ENCODE measurements around the gene NRGN. TPM values are rescaled to one million over a fixed set of nuclear protein-coding genes. Genes with fewer than 3 reads are reported as not detected.
A peak's percentile ranks its signal among the peaks of the same experiment; 100 is the strongest.

Gene NRGN
- polyA plus RNA-seq, 4 donors, result 0.67 to 6.5 (median 2.3) TPM; not detected in 1

DNA sequence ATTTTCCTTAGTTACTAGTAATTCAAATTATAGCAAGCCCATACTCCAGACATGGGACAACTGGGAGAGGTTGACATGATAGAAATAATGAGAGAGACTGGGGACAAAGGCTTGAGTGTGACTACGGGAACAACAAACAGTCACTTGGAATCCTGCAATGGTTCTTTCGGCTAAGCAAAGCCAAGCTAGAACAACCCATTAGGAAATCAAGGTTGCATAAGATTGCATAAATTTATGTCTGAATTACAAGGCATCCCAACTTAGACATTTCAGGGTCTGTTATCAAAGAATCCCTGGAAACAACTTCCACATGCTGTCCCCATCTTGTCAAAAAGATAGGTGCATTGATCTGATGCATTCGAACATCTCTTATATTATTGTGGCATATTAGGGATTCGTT lies 10.2 kb upstream of the NRGN start:
- H3K27ac ChIP-seq (ENCODE audit: low read depth in 1 of 3, low read length in 2 of 3), result no peak overlapping the region
- H3K9me3 ChIP-seq (ENCODE audit: control insufficient read depth in 2 of 2, insufficient read depth in 1 of 2, low read depth in 1 of 2, low read length in 1 of 2), result no peaks in the 10 kb centered on the region
- no peaks in the 10 kb centered on the region for H3K36me3 ChIP-seq (ENCODE audit: control insufficient read depth in 3 of 3, insufficient read depth in 2 of 3, low read depth in 1 of 3, low read length in 3 of 3)
- no peak for FAIRE-seq
- DNase-seq, result no peak
- peaks cover 0 to 9% (median 5%) of the 10 kb centered on the region in 3 donors for H3K4me1 ChIP-seq (ENCODE audit: control insufficient read depth in 3 of 3, insufficient read depth in 2 of 3, low read depth in 1 of 3, low read length in 2 of 3)
- no peaks in the 10 kb centered on the region for H3K27me3 ChIP-seq (ENCODE audit: control insufficient read depth in 3 of 3, insufficient read depth in 3 of 3, low read length in 3 of 3)
- no peak overlapping the region for H3K4me3 ChIP-seq (ENCODE audit: low read depth in 1 of 3, low read length in 3 of 3)
- 87 to 92% (median 89%) methylated on average over 4 of the region's 4 CpGs for WGBS, 3 donors

DNA sequence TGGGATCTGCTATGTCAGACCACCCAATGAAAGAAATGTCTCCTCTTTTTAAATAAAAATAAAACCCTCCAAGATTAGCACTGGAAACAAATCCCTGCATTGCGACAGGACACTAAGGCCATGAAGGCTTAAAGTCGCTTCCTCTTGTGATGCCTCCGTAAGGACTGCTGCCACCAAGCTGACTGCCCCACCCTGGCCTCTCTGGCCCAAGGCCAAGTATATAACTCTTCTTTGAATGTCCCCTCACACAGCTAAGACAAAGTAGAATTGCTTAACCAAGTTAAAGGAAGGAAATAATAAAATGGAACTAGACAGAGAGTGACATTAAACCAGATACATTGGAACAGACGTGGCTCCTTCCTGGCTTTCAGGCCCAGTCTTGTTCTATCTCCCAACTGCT lies 7.5 kb upstream of the NRGN start:
- Histone ChIP-seq H3K4me3 (ENCODE audit: low read depth in 1 of 3, low read length in 3 of 3) (no peak overlapping the region), H3K36me3 (ENCODE audit: control insufficient read depth in 3 of 3, insufficient read depth in 2 of 3, low read depth in 1 of 3, low read length in 3 of 3) (no peaks in the 10 kb centered on the region), H3K27me3 (ENCODE audit: control insufficient read depth in 3 of 3, insufficient read depth in 3 of 3, low read length in 3 of 3) (peaks cover 0 to 14% (median 0%) of the 10 kb centered on the region in 3 donors), H3K4me1 (ENCODE audit: control insufficient read depth in 3 of 3, insufficient read depth in 2 of 3, low read depth in 1 of 3, low read length in 2 of 3) (no peaks in the 10 kb centered on the region), H3K27ac (ENCODE audit: low read depth in 1 of 3, low read length in 2 of 3) (no peak overlapping the region), H3K9me3 (ENCODE audit: control insufficient read depth in 2 of 2, insufficient read depth in 1 of 2, low read depth in 1 of 2, low read length in 1 of 2) (no peaks in the 10 kb centered on the region)
- FAIRE-seq, result no peak
- DNase-seq, result no peak
- 80 to 92% (median 87%) methylated on average over 4 of the region's 4 CpGs for WGBS, 3 donors

DNA sequence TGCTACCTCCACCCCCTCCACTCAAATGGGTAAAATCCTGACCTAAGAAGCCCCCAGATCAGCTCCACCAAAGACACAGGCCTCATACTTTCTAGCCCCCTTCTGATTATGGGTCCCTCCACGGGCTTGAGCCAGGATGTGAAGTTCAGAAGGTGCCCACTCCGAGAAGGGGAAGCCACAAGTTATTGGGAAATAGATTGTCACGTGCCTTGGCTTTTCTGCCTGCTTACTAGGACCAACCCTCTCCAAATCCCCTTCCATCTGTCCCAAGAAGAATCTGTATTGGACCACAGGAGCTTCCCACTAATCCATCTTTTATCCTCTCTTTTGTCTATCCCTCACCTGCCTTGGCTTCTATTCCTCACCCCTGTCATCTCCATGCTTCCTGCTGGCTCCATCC lies 3.0 kb upstream of the NRGN start:
- DNase-seq (no peak), FAIRE-seq (no peak)
- Histone ChIP-seq H3K4me1 (ENCODE audit: control insufficient read depth in 3 of 3, insufficient read depth in 2 of 3, low read depth in 1 of 3, low read length in 2 of 3) (peaks cover 0 to 8% (median 2%) of the 10 kb centered on the region in 3 donors), H3K4me3 (ENCODE audit: low read depth in 1 of 3, low read length in 3 of 3) (no peak overlapping the region), H3K27ac (ENCODE audit: low read depth in 1 of 3, low read length in 2 of 3) (no peak overlapping the region), H3K36me3 (ENCODE audit: control insufficient read depth in 3 of 3, insufficient read depth in 2 of 3, low read depth in 1 of 3, low read length in 3 of 3) (no peaks in the 10 kb centered on the region), H3K9me3 (ENCODE audit: control insufficient read depth in 2 of 2, insufficient read depth in 1 of 2, low read depth in 1 of 2, low read length in 1 of 2) (no peaks in the 10 kb centered on the region), H3K27me3 (ENCODE audit: control insufficient read depth in 3 of 3, insufficient read depth in 3 of 3, low read length in 3 of 3) (peaks cover 0 to 57% (median 0%) of the 10 kb centered on the region in 3 donors)
- 58 to 69% (median 60%) methylated on average over 3 of the region's 3 CpGs for WGBS, 3 donors

- no peak for DNase-seq
- Histone ChIP-seq H3K27me3 (ENCODE audit: control insufficient read depth in 3 of 3, insufficient read depth in 3 of 3, low read length in 3 of 3) (peaks cover 0 to 67% (median 2%) of the 10 kb centered on the region in 3 donors), H3K36me3 (ENCODE audit: control insufficient read depth in 3 of 3, insufficient read depth in 2 of 3, low read depth in 1 of 3, low read length in 3 of 3) (no peaks in the 10 kb centered on the region), H3K4me3 (ENCODE audit: low read depth in 1 of 3, low read length in 3 of 3) (no peak overlapping the region), H3K27ac (ENCODE audit: low read depth in 1 of 3, low read length in 2 of 3) (no peak overlapping the region), H3K9me3 (ENCODE audit: control insufficient read depth in 2 of 2, insufficient read depth in 1 of 2, low read depth in 1 of 2, low read length in 1 of 2) (no peaks in the 10 kb centered on the region), H3K4me1 (ENCODE audit: control insufficient read depth in 3 of 3, insufficient read depth in 2 of 3, low read depth in 1 of 3, low read length in 2 of 3) (peaks cover 0 to 8% (median 2%) of the 10 kb centered on the region in 3 donors)
- WGBS, 3 donors, result 75 to 85% (median 83%) methylated on average over 7 of the region's 7 CpGs
- no peak for FAIRE-seq
Measured at GRCh38 chr11:124737638-124738305, 2.0 kb upstream of the NRGN start.

- H3K27ac ChIP-seq (ENCODE audit: low read depth in 1 of 3, low read length in 2 of 3), result no peak overlapping the region
- no peaks in the 10 kb centered on the region for H3K9me3 ChIP-seq (ENCODE audit: control insufficient read depth in 2 of 2, insufficient read depth in 1 of 2, low read depth in 1 of 2, low read length in 1 of 2)
- peaks cover 0 to 79% (median 2%) of the 10 kb centered on the region in 3 donors for H3K27me3 ChIP-seq (ENCODE audit: control insufficient read depth in 3 of 3, insufficient read depth in 3 of 3, low read length in 3 of 3)
- H3K36me3 ChIP-seq (ENCODE audit: control insufficient read depth in 3 of 3, insufficient read depth in 2 of 3, low read depth in 1 of 3, low read length in 3 of 3), result no peaks in the 10 kb centered on the region
- H3K4me3 ChIP-seq (ENCODE audit: low read depth in 1 of 3, low read length in 3 of 3), result peak overlapping the region in 1 of 3 donors; percentile 32
- FAIRE-seq, result no peak
- 27 to 57% (median 37%) methylated on average over 21 of the region's 21 CpGs for WGBS, 3 donors
- no peak for DNase-seq
- peaks cover 0 to 8% (median 2%) of the 10 kb centered on the region in 3 donors for H3K4me1 ChIP-seq (ENCODE audit: control insufficient read depth in 3 of 3, insufficient read depth in 2 of 3, low read depth in 1 of 3, low read length in 2 of 3)
Measured at GRCh38 chr11:124738713-124739478, 846 bp upstream of the NRGN start.

- Histone ChIP-seq H3K4me3 (ENCODE audit: low read depth in 1 of 3, low read length in 3 of 3) (peak overlapping the region; percentile 32 to 62 (median 50)), H3K9me3 (ENCODE audit: control insufficient read depth in 2 of 2, insufficient read depth in 1 of 2, low read depth in 1 of 2, low read length in 1 of 2) (no peaks in the 10 kb centered on the region), H3K4me1 (ENCODE audit: control insufficient read depth in 3 of 3, insufficient read depth in 2 of 3, low read depth in 1 of 3, low read length in 2 of 3) (peaks cover 0 to 8% (median 2%) of the 10 kb centered on the region in 3 donors), H3K36me3 (ENCODE audit: control insufficient read depth in 3 of 3, insufficient read depth in 2 of 3, low read depth in 1 of 3, low read length in 3 of 3) (no peaks in the 10 kb centered on the region), H3K27me3 (ENCODE audit: control insufficient read depth in 3 of 3, insufficient read depth in 3 of 3, low read length in 3 of 3) (peaks cover 0 to 91% (median 6%) of the 10 kb centered on the region in 3 donors), H3K27ac (ENCODE audit: low read depth in 1 of 3, low read length in 2 of 3) (no peak overlapping the region)
- DNase-seq (no peak), FAIRE-seq (no peak)
- WGBS, 3 donors, result 2 to 4% (median 3%) methylated on average over 37 of the region's 37 CpGs
Measured at GRCh38 chr11:124740277-124740882, 638 bp downstream of the NRGN start.

DNA sequence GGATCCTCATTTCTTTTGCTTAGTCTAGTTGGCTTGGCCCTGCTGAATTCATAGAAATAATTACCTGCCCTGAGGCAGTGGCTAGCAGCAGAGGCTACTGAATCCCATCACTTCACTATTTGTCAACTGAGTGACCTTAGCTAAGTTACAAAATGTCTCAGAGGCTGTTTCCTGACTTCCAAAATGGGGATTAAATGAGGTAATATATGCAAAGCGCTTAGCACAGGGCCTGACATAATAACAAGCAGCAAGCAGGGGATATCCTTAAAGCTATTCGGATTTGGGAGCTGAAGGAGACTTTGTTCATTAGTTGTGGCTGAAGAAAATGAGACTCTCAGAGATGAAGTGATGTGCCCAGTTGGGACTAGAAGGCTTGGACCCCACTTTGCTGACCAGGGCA lies 2.8 kb downstream of the NRGN start:
- peaks cover 0 to 97% (median 8%) of the 10 kb centered on the region in 3 donors for H3K27me3 ChIP-seq (ENCODE audit: control insufficient read depth in 3 of 3, insufficient read depth in 3 of 3, low read length in 3 of 3)

GRCh38 chr11:124743050-124743449 lies 3.3 kb downstream of the NRGN start:
- WGBS, 3 donors, result 73 to 91% (median 76%) methylated on average over 6 of the region's 6 CpGs
- H3K27ac ChIP-seq (ENCODE audit: low read depth in 1 of 3, low read length in 2 of 3), result no peak overlapping the region
- H3K4me3 ChIP-seq (ENCODE audit: low read depth in 1 of 3, low read length in 3 of 3), result no peak overlapping the region
- H3K36me3 ChIP-seq (ENCODE audit: control insufficient read depth in 3 of 3, insufficient read depth in 2 of 3, low read depth in 1 of 3, low read length in 3 of 3), result no peaks in the 10 kb centered on the region
- H3K27me3 ChIP-seq (ENCODE audit: control insufficient read depth in 3 of 3, insufficient read depth in 3 of 3, low read length in 3 of 3), result peaks cover 0 to 97% (median 8%) of the 10 kb centered on the region in 3 donors
- peaks cover 0 to 18% (median 2%) of the 10 kb centered on the region in 3 donors for H3K4me1 ChIP-seq (ENCODE audit: control insufficient read depth in 3 of 3, insufficient read depth in 2 of 3, low read depth in 1 of 3, low read length in 2 of 3)
- DNase-seq (no peak), FAIRE-seq (no peak)
- H3K9me3 ChIP-seq (ENCODE audit: control insufficient read depth in 2 of 2, insufficient read depth in 1 of 2, low read depth in 1 of 2, low read length in 1 of 2), result no peaks in the 10 kb centered on the region

More for the DNA sequence above, 2.8 kb downstream of the NRGN start:
- H3K4me1 ChIP-seq (ENCODE audit: control insufficient read depth in 3 of 3, insufficient read depth in 2 of 3, low read depth in 1 of 3, low read length in 2 of 3), result peaks cover 0 to 18% (median 2%) of the 10 kb centered on the region in 3 donors
- no peaks in the 10 kb centered on the region for H3K36me3 ChIP-seq (ENCODE audit: control insufficient read depth in 3 of 3, insufficient read depth in 2 of 3, low read depth in 1 of 3, low read length in 3 of 3)
- no peaks in the 10 kb centered on the region for H3K9me3 ChIP-seq (ENCODE audit: control insufficient read depth in 2 of 2, insufficient read depth in 1 of 2, low read depth in 1 of 2, low read length in 1 of 2)
- WGBS, 3 donors, result 77 to 90% (median 82%) methylated on average over 2 of the region's 2 CpGs
- DNase-seq (no peak), FAIRE-seq (no peak)
- H3K27ac ChIP-seq (ENCODE audit: low read depth in 1 of 3, low read length in 2 of 3), result no peak overlapping the region
- H3K4me3 ChIP-seq (ENCODE audit: low read depth in 1 of 3, low read length in 3 of 3), result no peak overlapping the region
